Neuronal stem cell (in vitro differentiated cells): ENCODE measurements around the gene TREML2.

Source experiments
- DNase-seq: peaks from one replicate; pipeline ENCODE4 v3.0.0-alpha.2; 2013; ENCODE audit warnings: low spot score
- H2AFZ ChIP-seq: one replicate; pipeline ENCODE4 v1.6.1; 2013; ENCODE audit warnings: mild to moderate bottlenecking, low read length, inconsistent platforms
- H2AK5ac ChIP-seq: 2 replicates; pipeline ENCODE4 v1.6.1; 2013; ENCODE audit warnings: low read depth, mild to moderate bottlenecking, inconsistent platforms, low read length, moderate library complexity, mixed read lengths
- H2BK120ac ChIP-seq: 2 replicates; pipeline ENCODE4 v1.6.1; 2013; ENCODE audit warnings: low read depth, mild to moderate bottlenecking, inconsistent platforms, low read length, moderate library complexity, mixed read lengths
- H2BK12ac ChIP-seq: one replicate; pipeline ENCODE4 v1.6.1; 2013; ENCODE audit warnings: low read length, inconsistent platforms
- H2BK15ac ChIP-seq: 2 replicates; pipeline ENCODE4 v1.6.1; 2013; ENCODE audit warnings: mild to moderate bottlenecking, low read length, inconsistent platforms, mixed read lengths
- H2BK5ac ChIP-seq: one replicate; pipeline ENCODE4 v1.6.1; 2013; ENCODE audit warnings: inconsistent platforms, mild to moderate bottlenecking, low read length, moderate library complexity
- H3K14ac ChIP-seq: one replicate; pipeline ENCODE4 v1.6.1; 2013; ENCODE audit warnings: low read length, inconsistent platforms
- H3K18ac ChIP-seq: 2 replicates; pipeline ENCODE4 v1.6.1; 2013; ENCODE audit warnings: low read length, inconsistent platforms
- H3K23ac ChIP-seq: 2 replicates; pipeline ENCODE4 v1.6.1; 2013; ENCODE audit warnings: low read depth, mild to moderate bottlenecking, mixed read lengths, low read length, inconsistent platforms; ENCODE audit not compliant: poor library complexity
- H3K27ac ChIP-seq: replicated peaks from 3 replicates; pipeline ENCODE4 v1.5.1; 2013; ENCODE audit warnings: low read length, inconsistent platforms
- H3K27me3 ChIP-seq, 3 experiments: 2 replicates each; pipeline ENCODE4 v1.6.1; 2013; ENCODE audit warnings: low read length in 3 of 3, mild to moderate bottlenecking in 2 of 3, inconsistent platforms in 1 of 3, low read depth in 1 of 3, mixed read lengths in 1 of 3, moderate library complexity in 1 of 3; ENCODE audit not compliant: control insufficient read depth in 3 of 3, insufficient read depth in 3 of 3
- H3K36me3 ChIP-seq, 2 donors: replicated peaks in 1 of 2; 2 replicates each; pipeline ENCODE4 v1.6.1; 2013; ENCODE audit warnings: low read length in 2 of 2; ENCODE audit not compliant: control insufficient read depth in 2 of 2, insufficient read depth in 2 of 2
- H3K4ac ChIP-seq: 2 replicates; pipeline ENCODE4 v1.6.1; 2013; ENCODE audit warnings: inconsistent platforms, mild to moderate bottlenecking, low read length, moderate library complexity
- H3K4me1 ChIP-seq, 2 donors: 1 replicate in 1 of 2; 2 replicates in 1 of 2; pipeline ENCODE4 v1.6.1; 2013; ENCODE audit warnings: low read length in 2 of 2, low read depth in 1 of 2; ENCODE audit not compliant: control insufficient read depth in 2 of 2, insufficient read depth in 1 of 2
- H3K4me2 ChIP-seq: one replicate; pipeline ENCODE4 v1.6.1; 2013; ENCODE audit warnings: mild to moderate bottlenecking, low read length, inconsistent platforms; ENCODE audit not compliant: insufficient read depth, poor library complexity, severe bottlenecking
- H3K4me3 ChIP-seq, 2 donors: 2 replicates each; pipeline ENCODE4 v1.5.1; 2013; ENCODE audit warnings: low read length in 2 of 2, mild to moderate bottlenecking in 2 of 2, inconsistent platforms in 1 of 2, moderate library complexity in 1 of 2
- H3K79me1 ChIP-seq: one replicate; pipeline ENCODE4 v1.6.1; 2013; ENCODE audit warnings: low read depth, mild to moderate bottlenecking, inconsistent platforms, low read length, moderate library complexity
- H3K9ac ChIP-seq: one replicate; pipeline ENCODE4 v1.6.1; 2013; ENCODE audit warnings: mild to moderate bottlenecking, low read depth, low read length, inconsistent platforms; ENCODE audit not compliant: poor library complexity
- H3K9me3 ChIP-seq, 2 donors: replicated peaks in 1 of 2; 2 replicates each; pipeline versions ENCODE3 to v1.6.1; 2013; ENCODE audit warnings: low read length in 2 of 2, mild to moderate bottlenecking in 2 of 2, inconsistent platforms in 1 of 2, low read depth in 1 of 2, mixed read lengths in 1 of 2, moderate library complexity in 1 of 2; ENCODE audit not compliant: control insufficient read depth in 2 of 2, insufficient read depth in 1 of 2
- H4K8ac ChIP-seq: one replicate; pipeline ENCODE4 v1.6.1; 2013; ENCODE audit warnings: low read depth, mild to moderate bottlenecking, inconsistent platforms, low read length, moderate library complexity
- H4K91ac ChIP-seq: one replicate; pipeline ENCODE4 v1.6.1; 2013; ENCODE audit warnings: low read length, low read depth, mild to moderate bottlenecking, inconsistent platforms; ENCODE audit not compliant: poor library complexity
- WGBS, 2 donors: extraction: QIAGEN DNeasy Blood & Tissue Kit; methylation state at CpG; one replicate each; pipeline ENCODE4 v1.1.7; 2013; ENCODE audit warnings: missing lambda C conversion rate in 2 of 2, mixed read lengths in 1 of 2; ENCODE audit not compliant: insufficient read length in 2 of 2, insufficient replicate concordance in 1 of 2; ENCODE audit errors: extremely low coverage in 2 of 2; 5-methylcytosine and 5-hydroxymethylcytosine counted together

TREML2 gene

GRCh38 chr6:41222045-41222444, 21.1 kb upstream of the TREML2 start:
- Histone ChIP-seq H3K9ac (no peak overlapping the region), H2BK15ac (no peak overlapping the region), H2BK12ac (no peak overlapping the region), H3K4me2 (no peak overlapping the region), H3K4me3 (no peak overlapping the region), H3K9me3 (no peaks in the 10 kb centered on the region), H2BK5ac (no peak overlapping the region), H3K79me1 (no peaks in the 10 kb centered on the region), H4K8ac (no peak overlapping the region), H3K4ac (no peak overlapping the region), H3K4me1 (no peaks in the 10 kb centered on the region), H2BK120ac (no peak overlapping the region), H4K91ac (no peak overlapping the region), H3K27me3 (no peaks in the 10 kb centered on the region), H3K18ac (no peak overlapping the region), H3K36me3 (no peaks in the 10 kb centered on the region), H2AFZ (no peak overlapping the region), H2AK5ac (no peak overlapping the region), H3K27ac (no peak overlapping the region), H3K23ac (no peak overlapping the region), H3K14ac (no peak overlapping the region)
- no peak for DNase-seq
- WGBS, 2 donors = no CpG with 5 or more reads among the region's 4 CpGs

- H3K36me3 ChIP-seq = peaks cover 0 to 2% of the 10 kb centered on the region in 2 donors
- no peak overlapping the region for H3K4me2 ChIP-seq
- H4K91ac ChIP-seq = no peak overlapping the region
- no peak overlapping the region for H3K18ac ChIP-seq
- H4K8ac ChIP-seq = no peak overlapping the region
- no peak overlapping the region for H2AK5ac ChIP-seq
- no peak overlapping the region for H3K4ac ChIP-seq
- no peak overlapping the region for H3K27ac ChIP-seq
- H3K4me3 ChIP-seq = no peak overlapping the region
- no CpG with 5 or more reads among the region's 5 CpGs for WGBS, 2 donors
- H2AFZ ChIP-seq = no peak overlapping the region
- no peaks in the 10 kb centered on the region for H3K27me3 ChIP-seq
- H3K4me1 ChIP-seq = no peaks in the 10 kb centered on the region
- no peak overlapping the region for H2BK15ac ChIP-seq
- no peak overlapping the region for H3K14ac ChIP-seq
- no peak overlapping the region for H2BK5ac ChIP-seq
- DNase-seq = no peak
- no peak overlapping the region for H3K9ac ChIP-seq
- no peak overlapping the region for H2BK120ac ChIP-seq
- H3K79me1 ChIP-seq = no peaks in the 10 kb centered on the region
- H3K23ac ChIP-seq = no peak overlapping the region
- H2BK12ac ChIP-seq = no peak overlapping the region
- H3K9me3 ChIP-seq = peaks cover 0 to 2% of the 10 kb centered on the region in 2 donors
Observed at GRCh38 chr6:41216616-41217015, 15.7 kb upstream of the TREML2 start.

- Histone ChIP-seq H3K4ac (no peak overlapping the region), H3K18ac (no peak overlapping the region), H4K8ac (no peak overlapping the region), H2BK120ac (no peak overlapping the region), H3K9me3 (peaks cover 0 to 2% of the 10 kb centered on the region in 2 donors), H2AK5ac (no peak overlapping the region), H2BK5ac (no peak overlapping the region), H2AFZ (no peak overlapping the region), H2BK12ac (no peak overlapping the region), H3K9ac (no peak overlapping the region), H3K23ac (no peak overlapping the region), H3K4me2 (no peak overlapping the region), H3K4me3 (no peak overlapping the region), H3K36me3 (peaks cover 0 to 2% of the 10 kb centered on the region in 2 donors), H3K27ac (no peak overlapping the region), H3K79me1 (no peaks in the 10 kb centered on the region), H4K91ac (no peak overlapping the region), H3K14ac (no peak overlapping the region), H3K27me3 (no peaks in the 10 kb centered on the region), H2BK15ac (no peak overlapping the region), H3K4me1 (no peaks in the 10 kb centered on the region)
- no peak for DNase-seq
- no CpG with 5 or more reads among the region's 5 CpGs for WGBS, 2 donors
Observed at GRCh38 chr6:41215777-41216176, 14.8 kb upstream of the TREML2 start.

GRCh38 chr6:41214559-41215238, 13.8 kb upstream of the TREML2 start:
- Histone ChIP-seq H3K4me1 (no peaks in the 10 kb centered on the region), H3K36me3 (peaks cover 0 to 2% of the 10 kb centered on the region in 2 donors), H3K9ac (no peak overlapping the region), H3K18ac (no peak overlapping the region), H4K91ac (no peak overlapping the region), H3K9me3 (peaks cover 0 to 2% of the 10 kb centered on the region in 2 donors), H3K79me1 (no peaks in the 10 kb centered on the region), H4K8ac (no peak overlapping the region), H2AK5ac (no peak overlapping the region), H2BK12ac (no peak overlapping the region), H3K4me2 (no peak overlapping the region), H2BK5ac (no peak overlapping the region), H3K4me3 (peak overlapping the region in 1 of 2 donors; percentile 54), H3K27me3 (no peaks in the 10 kb centered on the region), H2BK15ac (no peak overlapping the region), H2BK120ac (no peak overlapping the region), H3K23ac (no peak overlapping the region), H3K14ac (no peak overlapping the region), H3K27ac (no peak overlapping the region), H3K4ac (no peak overlapping the region), H2AFZ (no peak overlapping the region)
- DNase-seq = no peak
- WGBS, 2 donors = no CpG with 5 or more reads among the region's 9 CpGs
